ENCODE data around the gene C1orf210.

Gene C1orf210

DNA sequence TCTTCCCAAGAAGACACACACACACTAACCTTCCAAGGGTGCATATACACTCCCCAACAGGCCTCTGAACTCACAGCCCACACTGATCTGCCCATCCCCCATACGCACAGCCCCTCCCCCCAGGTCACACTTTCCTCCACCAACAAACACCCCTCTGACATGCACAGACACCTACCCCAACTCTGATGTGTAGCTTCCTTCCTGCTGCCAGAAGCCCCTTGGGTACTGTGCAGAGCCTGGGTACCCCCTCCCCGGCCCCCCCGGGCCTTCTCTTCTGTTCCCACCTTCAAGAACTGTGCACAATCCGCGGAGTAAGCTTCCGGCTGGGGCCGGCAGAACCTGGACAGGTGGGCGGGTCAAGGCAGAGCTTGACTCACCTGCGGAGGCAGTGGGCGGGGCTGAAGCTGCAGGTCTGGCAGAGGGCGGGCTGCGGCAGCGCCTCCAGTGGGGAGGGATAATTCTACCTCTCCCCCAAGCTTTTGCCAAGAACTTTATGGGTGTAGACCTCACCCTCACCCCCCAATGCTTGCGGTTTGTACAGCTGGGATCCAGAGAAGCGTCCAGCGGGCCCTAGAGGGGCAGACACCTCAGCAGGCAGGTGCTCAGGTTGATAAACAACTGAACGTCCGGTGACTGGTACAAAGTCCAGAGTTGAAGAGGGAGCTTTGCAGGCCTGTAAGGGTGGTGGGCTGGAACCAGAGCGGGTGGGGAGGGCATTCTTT, at the start of gene C1orf210:
TSS of gene C1orf210 (minus strand) at position 313 of the 722 bp plus-strand sequence. CDS start 2,311 bp downstream, outside the sequence.
- DNase-seq (ENCODE audit: low read depth in 2 of 2), result no peak

DNA sequence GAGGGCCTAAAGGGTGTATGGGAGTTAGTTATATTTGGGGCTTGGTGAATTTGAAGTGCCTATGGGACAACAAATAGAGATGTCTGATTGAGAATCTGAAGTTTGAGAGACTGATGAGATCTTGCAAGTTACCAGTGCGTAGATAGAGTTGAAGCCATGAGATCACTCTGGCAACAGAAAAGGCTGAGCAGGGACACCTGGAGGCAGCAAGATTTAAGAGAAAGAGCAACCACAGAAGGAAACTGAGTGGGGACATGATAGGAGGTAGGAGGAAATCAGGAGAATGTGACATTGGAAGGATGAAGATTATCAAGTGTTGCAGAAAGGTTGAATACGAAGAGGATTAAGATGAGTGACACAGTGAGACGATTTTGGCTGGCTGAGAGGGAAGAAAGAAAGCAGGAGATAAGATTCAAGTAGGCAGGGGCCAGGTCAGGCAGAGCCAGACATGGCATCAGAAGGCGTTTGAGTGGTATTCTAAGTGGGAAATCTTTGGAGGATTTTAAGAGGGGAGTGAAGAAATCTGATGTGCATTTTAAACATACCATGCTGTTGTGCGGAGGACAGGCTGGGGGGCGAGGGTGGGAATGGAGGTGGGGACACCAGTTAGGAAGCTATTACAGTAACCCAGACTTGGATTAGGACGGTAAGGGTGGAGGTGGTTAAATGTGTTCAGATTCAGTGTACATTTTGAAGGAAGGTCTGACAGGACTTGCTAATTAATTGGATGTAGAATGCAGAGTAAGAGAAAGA, 49.2 kb upstream of the C1orf210 start:
- DNase-seq (ENCODE audit: low read depth in 2 of 2), result no peak

DNA sequence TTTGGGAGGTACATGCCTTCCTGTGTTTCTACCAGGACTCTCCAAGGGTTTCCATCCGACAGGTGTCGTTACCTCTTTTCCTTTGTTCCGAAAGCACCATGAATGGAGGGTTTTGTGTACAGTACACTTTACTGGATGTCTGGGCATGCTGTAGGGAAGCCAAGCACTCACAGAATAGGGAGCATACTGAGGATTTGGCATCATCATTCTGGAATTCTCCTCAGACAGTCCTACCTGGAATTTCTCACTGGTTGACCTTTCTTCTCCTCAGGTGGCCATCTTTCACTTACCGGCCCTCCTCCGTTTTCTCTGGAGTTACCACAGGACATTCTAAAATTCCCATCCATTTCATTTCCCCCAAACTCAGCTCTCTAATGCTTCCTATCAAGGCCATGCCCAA, 46.3 kb upstream of the C1orf210 start:
- no peak for DNase-seq (ENCODE audit: low read depth in 2 of 2)

DNA sequence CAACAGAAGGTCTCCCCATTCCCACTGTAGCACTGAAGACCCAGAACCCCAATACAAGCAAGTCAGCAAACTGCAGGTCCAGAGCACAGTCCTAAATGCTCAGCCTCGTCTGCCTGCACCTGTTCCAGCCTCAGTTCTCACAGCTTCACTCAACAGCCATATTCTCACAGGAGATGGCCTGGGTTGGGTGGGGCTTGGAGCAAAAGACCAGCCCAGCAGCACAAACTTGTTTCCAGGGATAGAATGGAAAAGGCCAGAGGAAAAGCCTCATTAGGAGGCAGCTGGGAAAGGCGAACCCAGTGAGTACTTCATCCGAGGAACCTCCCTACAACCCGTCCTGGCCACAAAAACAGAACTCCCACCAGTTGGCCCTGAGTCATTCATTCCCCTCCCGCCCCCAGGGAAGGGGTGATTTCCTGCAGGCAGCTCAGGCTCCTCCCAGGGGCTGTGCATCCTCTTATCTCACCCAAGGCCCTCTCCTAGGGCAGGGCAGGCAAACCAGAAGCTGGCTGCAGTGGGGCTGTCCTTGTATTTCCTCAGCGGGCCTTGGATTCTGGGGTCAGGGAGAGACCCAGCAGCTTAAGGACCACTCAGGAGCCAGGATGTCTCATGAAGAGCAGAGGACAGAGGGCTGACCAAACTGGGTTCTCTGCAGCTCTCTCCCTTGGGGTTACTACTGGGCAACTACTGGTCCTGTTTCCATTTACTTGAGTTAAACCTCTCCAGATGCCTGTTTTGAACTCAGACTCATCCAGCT, 44.8 kb upstream of the C1orf210 start:
- DNase-seq (ENCODE audit: low read depth in 2 of 2), result peak in 1 of 2 donors; percentile 32

DNA sequence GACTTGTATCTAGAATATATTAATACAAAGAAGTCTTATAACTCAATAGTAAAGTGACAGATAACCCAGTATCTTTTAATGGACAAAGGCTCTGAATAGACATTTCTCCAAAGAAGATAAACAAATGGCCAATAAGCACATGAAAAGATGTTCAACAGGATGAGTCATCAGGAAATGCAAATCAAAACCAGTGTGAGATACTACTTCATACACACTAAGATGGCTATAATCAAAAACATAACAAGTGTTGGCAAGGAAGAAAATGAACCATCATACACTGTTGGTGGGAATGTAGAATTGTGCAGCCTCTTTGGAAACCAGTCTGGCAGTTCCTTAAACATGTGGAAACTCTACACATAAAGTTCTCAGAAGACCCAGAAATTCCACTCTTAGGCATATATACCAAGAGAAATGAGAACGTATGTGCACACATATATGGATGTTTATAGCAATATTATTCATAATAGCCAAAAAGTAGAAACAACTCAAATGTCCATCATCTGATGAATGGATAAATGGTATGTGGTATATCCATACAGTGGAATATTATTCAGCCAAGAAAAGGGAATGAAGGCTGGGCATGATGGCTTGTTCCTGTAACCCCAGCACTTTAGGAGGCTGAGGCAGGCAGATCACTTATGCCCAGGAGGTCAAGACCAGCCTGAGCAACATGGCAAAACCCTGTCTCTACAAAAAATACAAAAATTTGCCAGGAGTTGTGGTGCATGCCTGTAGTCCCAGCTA, 42.3 kb upstream of the C1orf210 start:
- DNase-seq (ENCODE audit: low read depth in 2 of 2), result no peak

DNA sequence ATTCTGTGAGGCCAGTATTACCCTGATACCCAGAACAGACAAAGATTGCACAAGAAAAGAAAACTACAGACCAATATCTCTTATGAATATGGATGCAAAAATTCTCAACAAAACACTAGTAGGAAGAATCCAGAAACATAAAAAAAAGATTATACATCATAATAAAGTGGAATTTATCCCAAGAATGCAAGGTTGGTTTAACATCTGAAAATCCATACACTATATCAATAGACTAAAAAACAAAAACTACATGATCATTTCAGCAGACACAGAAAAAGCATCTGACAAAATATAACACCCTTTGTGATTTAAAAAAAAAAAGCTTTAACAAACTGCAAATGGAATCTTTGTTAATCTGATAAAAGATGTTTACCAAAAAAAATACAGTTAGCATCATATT, 40.0 kb upstream of the C1orf210 start:
- no peak for DNase-seq (ENCODE audit: low read depth in 2 of 2)

DNA sequence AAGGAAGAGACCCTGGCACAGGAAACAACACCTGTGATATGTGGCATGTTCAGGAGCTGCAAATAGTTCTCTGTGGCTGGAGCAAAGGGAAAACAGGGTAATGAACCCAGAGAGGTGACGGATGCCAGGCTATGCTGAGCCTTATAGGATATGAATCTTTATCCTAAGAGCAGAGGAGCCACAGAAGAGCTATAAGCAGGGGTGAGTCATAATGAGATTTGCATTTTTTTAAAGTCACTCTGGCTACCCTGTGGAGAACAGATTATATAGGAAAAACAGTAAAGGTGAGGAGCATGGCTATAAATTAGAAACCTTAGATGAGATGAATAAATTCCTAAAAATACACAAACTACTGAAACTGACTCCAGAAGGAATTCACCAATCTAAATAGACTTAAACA, 39.4 kb upstream of the C1orf210 start:
- no peak for DNase-seq (ENCODE audit: low read depth in 2 of 2)

DNA sequence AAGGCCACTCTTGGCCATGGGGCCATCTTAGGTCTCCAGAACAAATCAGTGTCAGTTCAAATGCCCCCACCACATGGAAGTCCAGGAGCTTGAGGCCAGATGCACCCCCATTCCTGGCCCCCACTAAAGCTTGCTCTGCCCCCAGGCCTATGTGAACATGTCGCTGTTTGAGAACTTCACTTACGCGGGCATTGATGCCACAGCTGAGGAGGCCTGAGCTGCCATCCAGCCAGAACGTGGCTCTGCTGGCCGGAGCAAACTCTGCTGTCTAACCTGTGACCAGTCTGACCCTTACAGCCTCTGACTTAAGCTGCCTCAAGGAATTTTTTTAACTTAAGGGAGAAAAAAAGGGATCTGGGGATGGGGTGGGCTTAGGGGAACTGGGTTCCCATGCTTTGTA, 37.1 kb upstream of the C1orf210 start:
- no peak for DNase-seq (ENCODE audit: low read depth in 2 of 2)

DNA sequence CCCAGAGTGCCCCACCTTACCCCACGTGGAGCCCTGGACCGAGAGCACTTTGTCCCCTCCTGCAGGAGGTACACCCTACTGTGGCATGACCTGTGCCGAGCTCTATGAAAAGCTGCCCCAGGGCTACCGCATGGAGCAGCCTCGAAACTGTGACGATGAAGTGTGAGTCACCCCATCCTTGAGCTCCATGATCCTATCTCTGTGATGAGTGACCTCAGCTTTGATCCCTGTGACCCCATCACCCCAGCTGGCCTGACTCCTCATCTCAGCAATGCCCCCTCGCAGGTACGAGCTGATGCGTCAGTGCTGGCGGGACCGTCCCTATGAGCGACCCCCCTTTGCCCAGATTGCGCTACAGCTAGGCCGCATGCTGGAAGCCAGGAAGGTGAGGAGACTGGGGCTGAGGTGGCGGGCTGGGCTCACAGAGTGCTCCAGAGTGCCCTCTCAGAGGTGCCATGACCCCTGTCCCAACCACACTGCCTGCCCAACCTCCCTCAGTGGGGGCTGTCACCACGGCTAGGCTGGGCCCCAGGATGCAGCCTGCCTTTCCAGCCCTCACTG, 36.0 kb upstream of the C1orf210 start:
- DNase-seq (ENCODE audit: low read depth in 2 of 2), result no peak

DNA sequence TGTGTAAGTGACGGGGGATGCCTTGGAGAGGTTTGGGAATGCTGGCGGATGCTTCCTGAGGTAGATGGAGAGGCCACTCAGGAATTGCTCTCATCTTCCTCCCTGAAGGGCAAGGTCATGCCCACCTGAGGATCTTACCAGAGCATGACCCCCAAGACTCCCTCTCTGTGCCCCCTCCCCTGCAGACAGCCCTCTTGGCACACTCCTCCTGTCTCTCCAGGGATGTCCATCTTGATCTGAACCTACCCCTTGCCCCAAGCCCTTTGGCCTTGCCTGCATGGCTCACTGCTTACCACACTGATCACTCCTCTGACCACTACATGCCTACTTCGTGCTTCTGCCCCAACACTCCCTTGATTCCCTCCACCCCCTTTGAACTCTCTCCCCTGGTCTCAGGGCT, 34.4 kb upstream of the C1orf210 start:
- DNase-seq (ENCODE audit: low read depth in 2 of 2), result no peak

DNA sequence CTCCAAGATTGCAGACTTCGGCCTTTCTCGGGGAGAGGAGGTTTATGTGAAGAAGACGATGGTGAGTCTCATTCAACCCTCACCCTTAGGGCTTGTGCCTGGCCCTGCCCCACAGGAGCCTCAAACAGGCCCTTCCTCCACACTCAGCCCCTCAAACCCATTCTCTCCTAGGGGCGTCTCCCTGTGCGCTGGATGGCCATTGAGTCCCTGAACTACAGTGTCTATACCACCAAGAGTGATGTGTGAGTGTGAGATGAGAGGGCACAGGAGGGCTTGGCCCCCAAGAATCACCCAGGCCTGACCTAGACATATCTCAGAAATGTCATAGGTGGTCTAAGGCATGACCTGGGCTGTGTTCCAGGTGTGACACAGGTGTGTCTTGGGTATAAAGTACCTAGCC, 33.9 kb upstream of the C1orf210 start:
- no peak for DNase-seq (ENCODE audit: low read depth in 2 of 2)

DNA sequence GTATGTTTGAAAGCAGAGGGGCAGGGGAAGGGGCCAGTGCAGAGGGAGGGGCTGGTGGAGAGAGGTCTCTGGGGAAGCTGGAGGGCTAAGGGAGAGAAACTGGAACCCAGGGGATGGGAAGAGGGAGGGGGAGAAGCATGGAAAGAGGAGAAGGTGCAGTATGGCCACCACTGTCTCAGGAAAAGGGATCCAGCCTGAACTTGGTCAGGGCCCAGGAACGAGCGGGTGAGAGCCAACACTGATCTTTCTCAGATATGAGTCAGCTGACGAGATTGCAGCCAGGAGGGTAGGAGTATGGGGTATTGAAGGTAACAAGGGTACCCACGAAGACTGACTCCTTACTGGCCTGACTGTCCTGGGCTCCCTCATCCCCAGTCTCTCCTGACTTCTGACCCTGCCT, 33.5 kb upstream of the C1orf210 start:
- no peak for DNase-seq (ENCODE audit: low read depth in 2 of 2)

DNA sequence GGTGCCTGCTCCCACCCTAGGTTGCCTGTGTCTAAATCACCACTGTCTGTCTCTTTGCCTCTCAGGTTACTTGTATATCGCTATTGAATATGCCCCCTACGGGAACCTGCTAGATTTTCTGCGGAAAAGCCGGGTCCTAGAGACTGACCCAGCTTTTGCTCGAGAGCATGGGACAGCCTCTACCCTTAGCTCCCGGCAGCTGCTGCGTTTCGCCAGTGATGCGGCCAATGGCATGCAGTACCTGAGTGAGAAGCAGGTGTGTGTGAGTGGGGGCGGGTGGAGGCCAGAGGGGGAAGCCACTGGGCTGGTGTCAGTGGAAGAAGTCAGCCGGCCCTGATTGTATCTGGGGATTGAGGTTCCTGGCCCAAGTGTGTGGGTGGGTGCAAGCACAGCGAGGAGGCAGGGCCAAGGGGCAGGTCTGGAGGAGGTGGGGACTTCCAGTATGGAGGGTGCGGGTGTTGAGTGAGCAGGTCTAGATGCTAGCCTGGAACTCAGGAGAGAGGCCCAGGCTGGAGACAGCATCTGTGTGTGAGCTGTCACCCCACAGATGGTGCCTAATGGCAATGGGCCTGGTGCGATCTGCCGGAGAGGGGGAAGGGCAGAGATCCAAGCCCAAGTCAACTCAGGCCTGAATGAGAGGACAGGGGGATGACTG, 32.6 kb upstream of the C1orf210 start:
- no peak for DNase-seq (ENCODE audit: low read depth in 2 of 2)

DNA sequence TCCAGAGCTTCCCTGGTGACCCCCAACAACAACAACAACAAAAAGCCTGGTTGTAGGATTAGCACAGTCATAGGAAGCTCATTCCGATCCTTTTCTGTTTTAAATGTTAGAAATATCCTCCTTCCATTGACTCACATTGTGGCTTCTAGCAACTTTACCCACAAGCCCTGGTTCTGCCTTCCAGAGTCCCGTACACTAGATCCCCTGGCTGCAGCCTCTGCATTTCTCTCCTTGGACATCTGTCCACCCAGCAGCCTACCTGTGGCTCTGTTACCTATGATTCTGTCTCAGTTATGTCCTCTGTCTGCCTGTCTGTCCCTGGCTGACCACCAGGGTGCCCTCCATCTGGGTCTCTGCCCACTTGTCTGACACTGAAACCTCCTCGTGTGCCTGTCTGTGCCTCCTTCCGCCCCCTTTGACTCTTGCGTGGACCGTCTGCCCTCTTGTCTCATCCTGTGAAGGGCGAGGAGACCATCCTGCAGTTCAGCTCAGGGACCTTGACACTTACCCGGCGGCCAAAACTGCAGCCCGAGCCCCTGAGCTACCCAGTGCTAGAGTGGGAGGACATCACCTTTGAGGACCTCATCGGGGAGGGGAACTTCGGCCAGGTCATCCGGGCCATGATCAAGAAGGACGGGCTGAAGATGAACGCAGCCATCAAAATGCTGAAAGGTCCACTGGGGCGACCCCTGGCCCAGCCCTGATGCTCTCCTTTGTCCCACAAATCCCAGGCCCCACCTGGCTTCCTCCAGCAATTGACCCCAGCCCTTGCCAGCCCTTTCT, 31.5 kb upstream of the C1orf210 start:
- no peak for DNase-seq (ENCODE audit: low read depth in 2 of 2)

DNA sequence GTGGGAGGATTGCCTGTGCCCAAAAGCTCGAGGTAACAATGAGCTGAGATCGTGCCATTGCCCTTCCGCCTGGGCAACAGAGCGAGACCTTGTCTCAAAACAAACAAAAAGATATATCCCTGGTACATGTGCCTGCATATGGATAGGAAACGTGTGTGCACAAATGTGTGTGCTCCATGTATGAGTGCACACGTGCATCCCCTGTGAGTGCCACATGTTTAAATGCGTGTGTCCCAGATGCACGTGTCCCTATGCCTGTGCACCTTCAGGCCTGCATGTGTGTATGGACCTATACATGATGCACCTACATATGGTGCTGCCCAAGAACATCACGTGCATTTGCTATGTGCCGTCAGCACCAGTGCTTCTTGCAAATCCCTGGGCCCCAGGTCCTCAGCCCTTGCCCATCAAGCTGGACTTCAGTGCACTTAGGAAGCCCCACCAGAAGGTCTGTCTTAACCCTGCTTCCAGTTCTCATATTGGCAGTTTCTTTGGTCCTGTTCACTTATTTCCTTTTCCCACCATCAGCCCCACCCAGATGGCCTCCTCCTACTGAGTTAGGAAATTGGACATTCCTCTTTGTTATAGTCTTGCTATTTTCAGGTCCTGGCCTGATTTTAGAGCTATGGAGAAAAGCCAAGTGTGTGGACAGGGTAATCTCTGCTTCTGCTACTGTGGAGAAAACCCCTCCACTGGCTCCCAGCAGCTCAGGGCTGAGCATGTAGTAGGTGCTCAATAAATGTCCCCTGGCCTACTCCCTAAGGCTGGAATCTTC, 30.8 kb upstream of the C1orf210 start:
- DNase-seq (ENCODE audit: low read depth in 2 of 2), result no peak

DNA sequence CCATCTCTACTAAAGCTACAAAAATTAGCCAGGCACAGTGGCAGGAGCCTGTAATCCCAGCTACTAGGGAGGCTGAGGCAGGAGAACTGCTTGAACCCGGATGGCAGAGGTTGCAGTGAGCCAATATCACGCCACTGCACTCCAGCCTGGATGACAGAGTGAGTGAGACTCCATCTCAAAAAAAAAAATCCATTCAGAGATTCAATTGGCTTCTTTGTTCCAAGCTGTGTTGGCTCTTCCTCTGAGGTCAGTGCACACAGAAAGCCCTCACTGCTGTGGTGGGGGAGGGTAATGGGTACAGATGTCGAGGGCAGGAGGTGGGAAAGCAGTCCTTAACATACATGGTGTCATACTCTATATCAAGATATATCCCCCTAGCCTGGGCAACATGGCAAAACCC, 30.1 kb upstream of the C1orf210 start:
- no peak for DNase-seq (ENCODE audit: low read depth in 2 of 2)

DNA sequence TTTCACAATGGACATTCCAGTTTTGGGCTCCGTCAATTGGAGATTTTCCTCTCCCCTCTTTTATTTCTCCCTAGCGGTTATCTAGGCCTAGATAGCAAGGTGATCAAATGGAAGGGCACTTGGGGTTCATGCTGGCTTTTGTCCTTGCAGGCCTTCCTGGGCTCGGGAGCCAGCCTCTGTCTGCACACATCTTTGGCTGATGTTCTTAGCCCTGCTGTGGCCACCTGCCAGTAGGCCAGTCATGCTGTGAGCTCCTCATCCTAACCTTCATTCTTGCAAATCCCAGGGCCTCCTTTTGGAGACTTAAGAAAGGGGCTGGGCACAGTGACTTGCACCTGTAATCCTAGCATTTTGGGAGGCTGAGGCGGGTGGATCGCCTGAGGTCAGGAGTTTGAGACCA, 28.9 kb upstream of the C1orf210 start:
- no peak for DNase-seq (ENCODE audit: low read depth in 2 of 2)

DNA sequence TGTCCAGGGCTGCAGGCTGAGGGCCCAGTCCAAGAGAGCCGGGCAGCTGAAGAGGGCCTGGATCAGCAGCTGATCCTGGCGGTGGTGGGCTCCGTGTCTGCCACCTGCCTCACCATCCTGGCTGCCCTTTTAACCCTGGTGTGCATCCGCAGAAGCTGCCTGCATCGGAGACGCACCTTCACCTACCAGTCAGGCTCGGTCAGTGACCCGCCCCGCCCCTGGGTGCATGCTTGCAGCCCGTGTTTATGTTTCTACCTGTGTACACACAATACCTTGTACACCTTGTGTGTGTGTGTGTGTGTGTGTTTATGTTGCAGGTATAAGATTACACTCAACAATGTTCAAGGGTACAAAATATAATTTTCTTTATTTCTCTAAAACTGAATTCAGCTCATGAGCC, 28.4 kb upstream of the C1orf210 start:
- DNase-seq (ENCODE audit: low read depth in 2 of 2), result no peak

DNA sequence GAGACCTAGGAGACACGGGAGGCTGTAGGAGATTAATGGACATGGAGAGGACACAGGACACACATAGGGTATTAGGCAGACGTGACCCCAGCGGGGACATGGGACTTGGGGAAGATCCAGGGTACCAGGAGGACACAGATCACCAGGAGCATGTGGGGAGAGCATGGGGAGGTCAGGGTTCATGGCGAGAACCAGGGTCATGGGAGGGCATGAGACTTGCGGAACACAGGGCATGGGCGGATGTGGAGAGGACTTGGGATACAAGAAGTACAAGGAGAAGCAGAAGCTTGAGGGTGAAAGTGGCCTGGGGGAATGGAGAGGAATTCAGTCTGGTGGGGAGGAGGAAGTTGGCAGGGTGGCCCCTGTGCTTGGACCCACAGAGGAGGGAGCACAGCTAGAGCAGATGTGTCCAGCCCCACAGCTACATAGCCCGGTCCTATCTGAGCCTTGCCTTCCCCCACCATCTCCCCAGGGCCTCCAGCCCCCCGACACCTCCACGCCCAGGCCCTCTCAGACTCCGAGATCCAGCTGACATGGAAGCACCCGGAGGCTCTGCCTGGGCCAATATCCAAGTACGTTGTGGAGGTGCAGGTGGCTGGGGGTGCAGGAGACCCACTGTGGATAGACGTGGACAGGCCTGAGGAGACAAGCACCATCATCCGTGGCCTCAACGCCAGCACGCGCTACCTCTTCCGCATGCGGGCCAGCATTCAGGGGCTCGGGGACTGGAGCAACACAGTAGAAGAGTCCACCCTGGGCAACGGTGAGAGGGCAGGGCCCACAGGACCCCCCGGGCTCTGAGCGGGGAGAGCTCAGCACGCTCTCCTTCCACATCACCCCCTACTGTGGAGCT, 27.5 kb upstream of the C1orf210 start:
- DNase-seq (ENCODE audit: low read depth in 2 of 2), result no peak

All from stimulated activated CD4-positive, alpha-beta T cell treated with anti-CD3 and anti-CD28 coated beads, Interleukin-1b, Interleukin-23, amount 100 ng/mL, for 1 hour (primary cell).